SK-N-SH (cell line): ENCODE measurements around the gene FMNL2. TPM values are rescaled to one million over a fixed set of nuclear protein-coding genes. Genes with fewer than 3 reads are reported as not detected.

Experiments
- CTCF ChIA-PET: fragments of 300-600, 350-600 bp; formaldehyde crosslinking; extraction: SDS; loops from one replicate; lab custom pipeline; 2021; lab: Yijun Ruan, JAX
- POLR2A ChIA-PET: fragments of 350-600 bp; sonication (Branson Sonifier 250); formaldehyde crosslinking; extraction: SDS; loops from one replicate; lab custom pipeline; 2020; ENCODE audit warnings: antibody characterized with exemption, inconsistent platforms; lab: Yijun Ruan, JAX
- DNase-seq: peaks from one replicate; pipeline ENCODE4 v3.0.0; 2012
- H2AFZ ChIP-seq: fragments of 200-600 bp; sonication (generic); 2 replicates; pipeline ENCODE4 v1.8.1; 2016; ENCODE audit warnings: antibody characterized with exemption, mild to moderate bottlenecking, low read depth
- H3F3A ChIP-seq: fragments of 200-600 bp; sonication (generic); replicated peaks from 2 replicates; pipeline ENCODE3; 2016; ENCODE audit warnings: antibody characterized with exemption, mild to moderate bottlenecking; ENCODE audit not compliant: insufficient read depth
- H3K27ac ChIP-seq, 2 experiments: fragments of 200-500 bp in 1 of 2; fragments of 200-600 bp in 1 of 2; sonication (Bioruptor generic) in 1 of 2; sonication (generic), shearing (Covaris generic) in 1 of 2; 2 replicates each; pipeline versions ENCODE4 v1.5.1 to v1.6.1; 2014 to 2016; ENCODE audit warnings: low read depth in 2 of 2, inconsistent platforms in 1 of 2, low read length in 1 of 2, mild to moderate bottlenecking in 1 of 2, mixed read lengths in 1 of 2
- H3K27me3 ChIP-seq: fragments of 200-600 bp; sonication (generic), shearing (Covaris generic); 2 replicates; pipeline ENCODE4 v1.6.1; 2016; ENCODE audit warnings: mixed run types; ENCODE audit not compliant: insufficient read depth
- H3K36me3 ChIP-seq, 2 experiments: fragments of 200-500 bp in 1 of 2; fragments of 200-600 bp in 1 of 2; sonication (Bioruptor generic) in 1 of 2; sonication (generic) in 1 of 2; replicated peaks in 1 of 2; 2 replicates each; pipeline versions ENCODE3 to v1.5.1; 2014 to 2016; ENCODE audit warnings: low read length in 1 of 2, mild to moderate bottlenecking in 1 of 2; ENCODE audit not compliant: insufficient read depth in 2 of 2, control insufficient read depth in 1 of 2
- H3K4me1 ChIP-seq, 2 experiments: fragments of 200-500 bp in 1 of 2; fragments of 200-600 bp in 1 of 2; sonication (Bioruptor generic) in 1 of 2; sonication (generic), shearing (Covaris generic) in 1 of 2; 2 replicates each; pipeline versions ENCODE4 v1.5.1 to v1.6.1; 2014 to 2016; ENCODE audit warnings: low read depth in 1 of 2, low read length in 1 of 2, mixed run types in 1 of 2; ENCODE audit not compliant: insufficient read depth in 2 of 2, control insufficient read depth in 1 of 2
- H3K4me2 ChIP-seq: fragments of 200-600 bp; sonication (generic), shearing (Covaris generic); 2 replicates; pipeline ENCODE4 v1.6.1; 2017; ENCODE audit warnings: mixed run types
- H3K4me3 ChIP-seq, 2 experiments: fragments of 200-500 bp in 1 of 2; fragments of 200-600 bp in 1 of 2; sonication (Bioruptor generic) in 1 of 2; sonication (generic), shearing (Covaris generic) in 1 of 2; 2 replicates each; pipeline versions ENCODE4 v1.5.1 to v1.8.1; 2014 to 2016; ENCODE audit warnings: low read depth in 2 of 2, inconsistent platforms in 1 of 2, low read length in 1 of 2, mild to moderate bottlenecking in 1 of 2, mixed read lengths in 1 of 2, moderate library complexity in 1 of 2
- H3K79me2 ChIP-seq: fragments of 200-600 bp; sonication (generic); 2 replicates; pipeline ENCODE4 v1.8.1; 2017; ENCODE audit warnings: mild to moderate bottlenecking; ENCODE audit not compliant: insufficient read depth
- H3K9ac ChIP-seq: fragments of 200-600 bp; sonication (generic); 2 replicates; pipeline ENCODE4 v1.6.1; 2017; ENCODE audit warnings: mixed run types
- H3K9me2 ChIP-seq: fragments of 200-600 bp; sonication (generic); 2 replicates; pipeline ENCODE4 v1.6.1; 2017; ENCODE audit warnings: mixed run types
- H3K9me3 ChIP-seq: fragments of 200-600 bp; sonication (generic); 2 replicates; pipeline ENCODE4 v1.6.1; 2017; ENCODE audit warnings: mixed run types, mild to moderate bottlenecking, moderate library complexity
- H4K20me1 ChIP-seq: fragments of 200-600 bp; sonication (generic); 2 replicates; pipeline ENCODE4 v1.6.1; 2017; ENCODE audit warnings: mild to moderate bottlenecking, mixed run types; ENCODE audit not compliant: insufficient read depth
- EZH2phosphoT487 ChIP-seq: fragments of 200-600 bp; sonication (generic); IDR thresholded peaks from 2 replicates; pipeline ENCODE4 v1.6.1; 2017; ENCODE audit warnings: low read depth, mixed run types, mild to moderate bottlenecking, antibody characterized with exemption, moderate library complexity, borderline replicate concordance
- FOSL2 ChIP-seq: IDR thresholded peaks from 2 replicates; pipeline ENCODE4 v1.4.0; 2012; ENCODE audit warnings: low read depth, mild to moderate bottlenecking, moderate library complexity, borderline replicate concordance
- FOXJ3 ChIP-seq: sonication (generic); formaldehyde crosslinking; IDR thresholded peaks from 2 replicates; pipeline ENCODE4 v1.5.1; 2020; ENCODE audit warnings: mild to moderate bottlenecking, missing genetic modification reagents
- JUND ChIP-seq: IDR thresholded peaks from 2 replicates; pipeline ENCODE4 v1.4.0; 2012
- MEF2A ChIP-seq: IDR thresholded peaks from 2 replicates; pipeline ENCODE4 v1.4.0; 2012; ENCODE audit warnings: low read depth, borderline replicate concordance
- NFIC ChIP-seq: IDR thresholded peaks from 2 replicates; pipeline ENCODE4 v1.4.0; 2012; ENCODE audit warnings: borderline replicate concordance
- RCOR1 ChIP-seq: fragments of 150-350 bp; IDR thresholded peaks from 2 replicates; pipeline ENCODE4 v1.6.1; 2017; ENCODE audit warnings: antibody characterized with exemption, low read length
- RXRA ChIP-seq: IDR thresholded peaks from 2 replicates; pipeline ENCODE4 v1.4.0; 2012; ENCODE audit warnings: low read depth, mild to moderate bottlenecking, borderline replicate concordance
- TCF12 ChIP-seq: IDR thresholded peaks from 2 replicates; pipeline ENCODE4 v1.4.0; 2012
- WGBS: methylation state at CpG from one replicate; pipeline ENCODE4 v1.1.6; 2017; ENCODE audit warnings: low lambda C conversion rate; 5-methylcytosine and 5-hydroxymethylcytosine counted together
- polyA plus RNA-seq, 3 experiments: library from polyadenylated mRNA; depleted of rRNA; stranded (reverse); fragments of >200 nt; gene quantifications; 2 replicates each; pipeline ENCODE4 v1.2.3, GENCODE V29; 2012
- TF ChIP-seq, protein P1 (sequence below): fragments of 200-600 bp; sonication (generic); IDR thresholded peaks from 2 replicates; pipeline ENCODE4 v1.6.1; 2017; ENCODE audit warnings: antibody characterized with exemption, mild to moderate bottlenecking, moderate library complexity
- TF ChIP-seq, protein P2 (sequence below): fragments of 150-350 bp; IDR thresholded peaks from 2 replicates; pipeline ENCODE4 v1.6.1; 2016; ENCODE audit warnings: mild to moderate bottlenecking, low read depth, low read length
- TF ChIP-seq, protein P3 (sequence below): IDR thresholded peaks from 2 replicates; pipeline ENCODE4 v1.4.0; 2012; ENCODE audit warnings: low read depth

FMNL2 gene
- polyA plus RNA-seq, 1 of the 3 experiments (the other 2 are of a cell fraction): 14.5 TPM

DNA sequence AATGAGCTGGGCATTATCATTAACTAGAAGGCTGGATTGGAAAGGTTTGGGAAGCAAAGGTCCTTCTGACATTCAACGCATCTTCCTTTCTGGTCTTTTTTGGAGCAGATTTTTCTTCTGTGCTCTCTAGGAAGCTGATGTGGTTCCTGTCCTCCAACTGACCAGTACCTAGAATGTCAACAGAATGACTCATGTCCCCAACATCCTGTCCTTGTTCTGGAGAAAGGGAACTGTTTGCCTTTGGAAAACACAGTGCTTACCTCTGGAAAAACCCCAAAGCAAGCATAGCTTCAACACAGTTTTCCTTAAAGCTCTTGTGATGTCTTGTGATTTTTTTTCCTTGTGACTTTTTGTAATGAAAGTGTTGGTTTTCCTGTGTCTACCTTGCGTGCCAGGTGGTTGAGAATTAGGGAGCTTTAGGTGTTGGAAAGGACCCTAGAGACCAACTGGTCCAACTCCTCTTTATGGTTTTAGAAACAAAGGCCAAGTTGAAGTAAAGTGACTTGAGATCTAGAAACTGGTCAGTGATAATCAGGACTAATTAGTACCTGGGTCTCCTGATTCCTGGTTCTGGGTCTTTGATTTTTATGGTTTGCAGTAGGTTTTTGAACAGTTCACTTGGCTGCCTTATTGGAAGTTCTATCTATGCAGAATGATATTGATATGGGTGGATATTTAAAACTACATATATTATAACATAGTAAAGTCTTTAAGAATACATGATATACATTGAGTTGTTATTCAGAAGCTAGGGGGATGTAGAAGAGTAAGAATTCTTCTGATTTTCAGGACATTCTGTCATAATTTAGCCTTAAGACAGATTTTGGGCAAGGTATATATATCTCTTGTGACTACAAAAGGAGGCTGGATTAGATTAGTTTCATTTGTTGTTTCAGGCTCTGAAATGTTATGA is 70.5 kb downstream of the FMNL2 start:
- Histone ChIP-seq H3K79me2 (peaks cover 33% of the 10 kb centered on the region; the same call in 1 of the 2 replicates), H3K4me3 (no peak overlapping the region), H3K4me1 (peaks cover 22% of the 10 kb centered on the region in 2 experiments; a peak in 3 of 4 replicates), H3K9ac (no peak overlapping the region), H3K27ac (no peak overlapping the region), H3K27me3 (no peaks in the 10 kb centered on the region), H2AFZ (no peak overlapping the region), H3K9me2 (no peaks in the 10 kb centered on the region), H3K9me3 (no peaks in the 10 kb centered on the region), H3K36me3 (no peaks in the 10 kb centered on the region), H3K4me2 (0 out of 2 replicates have a peak overlapping the region, but pooled peaks have one; percentile 20), H4K20me1 (0 out of 2 replicates have a peak, but pooled peaks cover 5% of the 10 kb centered on the region), H3F3A (peaks cover 4% of the 10 kb centered on the region)
- TF ChIP-seq RCOR1 (no peak), NFIC (no peak), EZH2phosphoT487 (no peak), MEF2A (no peak), JUND (peak; percentile 20; the same call in 1 of the 2 replicates), FOXJ3 (no peak), FOSL2 (peak; percentile 39; the same call in 1 of the 2 replicates), TCF12 (no peak), RXRA (no peak)
- TF ChIP-seq, protein P1, sequence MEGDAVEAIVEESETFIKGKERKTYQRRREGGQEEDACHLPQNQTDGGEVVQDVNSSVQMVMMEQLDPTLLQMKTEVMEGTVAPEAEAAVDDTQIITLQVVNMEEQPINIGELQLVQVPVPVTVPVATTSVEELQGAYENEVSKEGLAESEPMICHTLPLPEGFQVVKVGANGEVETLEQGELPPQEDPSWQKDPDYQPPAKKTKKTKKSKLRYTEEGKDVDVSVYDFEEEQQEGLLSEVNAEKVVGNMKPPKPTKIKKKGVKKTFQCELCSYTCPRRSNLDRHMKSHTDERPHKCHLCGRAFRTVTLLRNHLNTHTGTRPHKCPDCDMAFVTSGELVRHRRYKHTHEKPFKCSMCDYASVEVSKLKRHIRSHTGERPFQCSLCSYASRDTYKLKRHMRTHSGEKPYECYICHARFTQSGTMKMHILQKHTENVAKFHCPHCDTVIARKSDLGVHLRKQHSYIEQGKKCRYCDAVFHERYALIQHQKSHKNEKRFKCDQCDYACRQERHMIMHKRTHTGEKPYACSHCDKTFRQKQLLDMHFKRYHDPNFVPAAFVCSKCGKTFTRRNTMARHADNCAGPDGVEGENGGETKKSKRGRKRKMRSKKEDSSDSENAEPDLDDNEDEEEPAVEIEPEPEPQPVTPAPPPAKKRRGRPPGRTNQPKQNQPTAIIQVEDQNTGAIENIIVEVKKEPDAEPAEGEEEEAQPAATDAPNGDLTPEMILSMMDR: no peak
- TF ChIP-seq, protein P2, sequence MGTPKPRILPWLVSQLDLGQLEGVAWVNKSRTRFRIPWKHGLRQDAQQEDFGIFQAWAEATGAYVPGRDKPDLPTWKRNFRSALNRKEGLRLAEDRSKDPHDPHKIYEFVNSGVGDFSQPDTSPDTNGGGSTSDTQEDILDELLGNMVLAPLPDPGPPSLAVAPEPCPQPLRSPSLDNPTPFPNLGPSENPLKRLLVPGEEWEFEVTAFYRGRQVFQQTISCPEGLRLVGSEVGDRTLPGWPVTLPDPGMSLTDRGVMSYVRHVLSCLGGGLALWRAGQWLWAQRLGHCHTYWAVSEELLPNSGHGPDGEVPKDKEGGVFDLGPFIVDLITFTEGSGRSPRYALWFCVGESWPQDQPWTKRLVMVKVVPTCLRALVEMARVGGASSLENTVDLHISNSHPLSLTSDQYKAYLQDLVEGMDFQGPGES: no peak
- TF ChIP-seq, protein P3, sequence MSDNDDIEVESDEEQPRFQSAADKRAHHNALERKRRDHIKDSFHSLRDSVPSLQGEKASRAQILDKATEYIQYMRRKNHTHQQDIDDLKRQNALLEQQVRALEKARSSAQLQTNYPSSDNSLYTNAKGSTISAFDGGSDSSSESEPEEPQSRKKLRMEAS: no peak
- DNase-seq: no peak
- ChIA-PET CTCF (interaction anchor here (0.9 kb wide), 1 partner anchor 10 kb away, joined by 3 read pairs; no protein-coding TSS in a partner anchor), POLR2A (no interaction called here)
- 85% methylated on average over 2 of the region's 2 CpGs for WGBS
